ENCODE measurements around the gene CAMSAP3.

CAMSAP3 gene

DNA sequence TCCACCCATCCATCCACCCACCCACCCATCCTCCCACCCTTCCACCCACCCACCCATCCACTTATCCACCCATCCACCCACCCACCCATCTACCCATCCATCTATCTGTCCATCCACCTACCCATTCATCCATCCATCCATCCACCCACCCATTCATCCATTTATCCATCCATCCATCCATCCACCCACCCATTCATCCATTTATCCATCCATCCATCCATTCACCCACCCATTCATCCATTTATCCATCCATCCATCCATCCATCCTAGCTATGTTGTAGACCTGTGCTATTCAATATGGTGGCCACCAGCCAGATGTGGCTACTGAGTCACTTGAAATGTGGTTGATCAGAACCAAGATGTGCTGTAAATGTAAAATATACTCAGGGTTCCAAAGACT, 5.1 kb downstream of the CAMSAP3 start:
- ChIA-PET POLR2A (no interaction called here), CTCF (no interaction called here)
- no peak for DNase-seq (ENCODE audit: low read depth, low spot score)
- no peak overlapping the region for H3K4me3 ChIP-seq (ENCODE audit: low read depth, low read length)
- TF ChIP-seq, protein P1, sequence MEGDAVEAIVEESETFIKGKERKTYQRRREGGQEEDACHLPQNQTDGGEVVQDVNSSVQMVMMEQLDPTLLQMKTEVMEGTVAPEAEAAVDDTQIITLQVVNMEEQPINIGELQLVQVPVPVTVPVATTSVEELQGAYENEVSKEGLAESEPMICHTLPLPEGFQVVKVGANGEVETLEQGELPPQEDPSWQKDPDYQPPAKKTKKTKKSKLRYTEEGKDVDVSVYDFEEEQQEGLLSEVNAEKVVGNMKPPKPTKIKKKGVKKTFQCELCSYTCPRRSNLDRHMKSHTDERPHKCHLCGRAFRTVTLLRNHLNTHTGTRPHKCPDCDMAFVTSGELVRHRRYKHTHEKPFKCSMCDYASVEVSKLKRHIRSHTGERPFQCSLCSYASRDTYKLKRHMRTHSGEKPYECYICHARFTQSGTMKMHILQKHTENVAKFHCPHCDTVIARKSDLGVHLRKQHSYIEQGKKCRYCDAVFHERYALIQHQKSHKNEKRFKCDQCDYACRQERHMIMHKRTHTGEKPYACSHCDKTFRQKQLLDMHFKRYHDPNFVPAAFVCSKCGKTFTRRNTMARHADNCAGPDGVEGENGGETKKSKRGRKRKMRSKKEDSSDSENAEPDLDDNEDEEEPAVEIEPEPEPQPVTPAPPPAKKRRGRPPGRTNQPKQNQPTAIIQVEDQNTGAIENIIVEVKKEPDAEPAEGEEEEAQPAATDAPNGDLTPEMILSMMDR (IDR thresholded peaks at IDR 0.05; ENCODE audit: insufficient read depth, low read length, missing control alignments) = no peak

DNA sequence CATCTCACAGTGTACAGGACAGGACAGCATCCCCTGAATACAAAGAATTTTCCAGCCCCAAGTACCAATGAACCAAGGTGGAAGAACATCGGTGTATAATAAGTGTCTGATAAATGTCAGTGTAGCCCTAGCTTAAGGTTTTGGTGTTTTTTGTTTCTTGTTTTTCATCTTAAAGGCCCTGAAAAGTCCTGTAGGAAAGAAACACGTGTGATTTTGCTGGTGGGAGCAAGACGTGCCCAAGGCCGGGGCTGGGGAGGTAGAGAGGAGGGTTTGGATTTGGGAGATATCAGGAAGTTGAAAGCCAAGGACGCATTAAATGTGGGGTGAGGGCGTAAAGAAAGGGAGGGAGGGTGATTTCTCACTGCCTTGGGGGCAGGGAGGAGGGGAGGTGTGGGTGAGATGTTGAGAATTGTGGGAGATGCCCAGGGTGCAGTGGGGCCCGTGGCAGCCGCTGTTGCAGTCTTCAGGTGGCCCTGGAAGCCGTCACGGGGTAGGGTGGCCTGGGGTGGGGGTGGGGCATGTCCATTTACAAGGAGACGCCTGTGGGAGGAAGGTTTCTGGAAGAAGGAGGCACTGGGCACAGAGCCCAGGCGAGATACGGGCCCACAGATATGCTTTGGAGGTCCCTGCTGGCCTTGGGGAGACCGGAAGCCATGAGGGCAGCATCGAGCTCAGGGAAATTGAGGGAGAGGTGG, 6.7 kb downstream of the CAMSAP3 start:
- POLR2A ChIA-PET = no interaction called here

DNA sequence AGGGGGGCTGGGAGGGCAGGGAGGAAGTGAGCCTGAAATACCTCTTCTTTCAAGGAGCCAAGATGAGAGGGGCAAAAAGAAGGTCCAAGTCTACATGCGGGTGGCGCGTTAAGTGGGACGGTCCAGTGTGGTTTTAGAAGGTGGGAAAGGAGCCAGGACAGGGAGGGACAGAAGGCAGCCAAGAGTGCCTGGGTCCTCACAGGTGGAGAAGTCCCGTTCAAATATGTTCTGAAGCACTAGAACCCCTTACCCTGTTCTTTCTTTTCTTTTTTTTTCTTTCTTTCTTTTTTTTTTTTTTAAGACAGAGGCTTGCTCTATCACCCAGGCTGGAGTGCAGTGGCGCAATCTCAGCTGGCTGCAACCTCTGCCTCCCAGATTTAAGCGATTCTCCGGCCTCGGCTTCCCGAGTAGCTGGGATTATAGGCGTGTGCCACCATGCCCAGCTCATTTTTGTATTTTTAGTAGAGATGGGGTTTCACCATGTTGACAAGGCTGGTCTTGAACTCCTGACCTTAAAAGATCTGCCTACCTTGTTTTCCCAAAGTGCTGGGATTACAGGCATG, 7.4 kb downstream of the CAMSAP3 start:
- no peak overlapping the region for H3K4me3 ChIP-seq (ENCODE audit: low read depth, low read length)
- ChIA-PET CTCF (no interaction called here), POLR2A (no interaction called here)
- TF ChIP-seq, protein P1 (IDR thresholded peaks at IDR 0.05; ENCODE audit: insufficient read depth, low read length, missing control alignments) = no peak
- DNase-seq (ENCODE audit: low read depth, low spot score) = no peak

More for the DNA sequence above, 6.7 kb downstream of the CAMSAP3 start:
- CTCF ChIA-PET = no interaction called here
- DNase-seq (ENCODE audit: low read depth, low spot score) = no peak
- H3K4me3 ChIP-seq (ENCODE audit: low read depth, low read length) = no peak overlapping the region
- TF ChIP-seq, protein P1 (IDR thresholded peaks at IDR 0.05; ENCODE audit: insufficient read depth, low read length, missing control alignments) = no peak

DNA sequence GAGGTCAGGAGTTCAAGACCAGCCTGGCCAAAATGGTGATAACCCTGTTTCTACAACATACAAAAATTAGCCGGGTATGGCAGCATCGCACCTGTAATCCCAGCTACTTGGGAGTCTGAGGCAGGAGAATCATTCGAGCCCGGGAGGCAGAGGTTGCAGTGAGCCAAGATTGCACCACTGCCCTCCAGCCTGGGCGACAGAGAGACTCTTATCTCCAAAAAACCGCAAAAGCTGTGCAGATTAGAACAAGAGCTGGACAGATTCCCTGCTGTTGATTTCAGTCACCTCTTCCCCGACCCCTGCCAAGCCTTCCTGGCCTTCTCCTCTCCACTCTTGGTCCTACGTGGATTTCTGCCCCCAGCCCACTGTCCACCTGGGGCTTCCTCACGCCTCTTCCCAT, 8.3 kb downstream of the CAMSAP3 start:
- ChIA-PET POLR2A (no interaction called here), CTCF (no interaction called here)
- TF ChIP-seq, protein P1 (IDR thresholded peaks at IDR 0.05; ENCODE audit: insufficient read depth, low read length, missing control alignments) = no peak
- no peak for DNase-seq (ENCODE audit: low read depth, low spot score)
- H3K4me3 ChIP-seq (ENCODE audit: low read depth, low read length) = no peak overlapping the region

DNA sequence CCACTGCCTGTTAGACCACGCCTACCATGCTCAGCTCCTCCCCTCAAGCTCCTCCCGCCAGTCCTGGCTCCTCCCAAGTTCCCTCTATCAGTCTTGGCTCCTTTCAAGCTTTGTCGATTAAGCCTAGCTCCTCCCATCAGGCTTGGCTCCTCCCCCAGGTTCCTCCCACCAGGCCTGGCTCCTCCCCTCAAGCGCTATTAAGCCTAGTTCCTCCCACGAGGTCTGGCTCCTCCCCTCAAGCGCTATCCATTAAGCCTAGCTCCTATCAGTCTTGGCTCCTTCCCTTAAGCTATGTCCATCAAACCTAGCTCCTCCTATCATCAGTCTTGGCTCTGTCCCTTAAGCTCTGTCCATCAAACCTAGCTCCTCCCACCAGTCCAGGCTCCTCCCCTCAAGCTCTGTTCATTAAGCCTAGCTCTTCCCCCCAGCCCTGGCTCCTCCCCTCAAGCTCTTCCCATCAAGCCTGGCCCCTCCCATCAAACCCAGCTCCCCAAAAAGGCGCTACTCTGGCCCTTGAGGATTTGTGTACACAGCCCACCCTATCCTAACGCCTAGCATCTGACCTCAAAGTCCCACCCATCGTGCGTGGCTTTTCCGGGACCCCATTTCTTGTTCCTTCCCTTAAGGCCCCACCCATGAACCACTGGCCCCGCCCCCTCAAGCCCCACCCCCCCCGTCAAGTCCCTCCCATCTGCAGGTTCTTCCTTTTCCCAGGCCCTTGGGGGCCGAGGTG, 10.0 kb downstream of the CAMSAP3 start:
- H3K4me3 ChIP-seq (ENCODE audit: low read depth, low read length) = no peak overlapping the region
- ChIA-PET CTCF (interaction anchor here (0.8 to 2.0 kb wide), 4 partner anchors 37 to 265 kb away, joined by 3 to 9 read pairs (median 4); partner anchors contain the start of gene TRAPPC5), POLR2A (no interaction called here)
- TF ChIP-seq, protein P1 (IDR thresholded peaks at IDR 0.05; ENCODE audit: insufficient read depth, low read length, missing control alignments) = no peak
- DNase-seq (ENCODE audit: low read depth, low spot score) = no peak

DNA sequence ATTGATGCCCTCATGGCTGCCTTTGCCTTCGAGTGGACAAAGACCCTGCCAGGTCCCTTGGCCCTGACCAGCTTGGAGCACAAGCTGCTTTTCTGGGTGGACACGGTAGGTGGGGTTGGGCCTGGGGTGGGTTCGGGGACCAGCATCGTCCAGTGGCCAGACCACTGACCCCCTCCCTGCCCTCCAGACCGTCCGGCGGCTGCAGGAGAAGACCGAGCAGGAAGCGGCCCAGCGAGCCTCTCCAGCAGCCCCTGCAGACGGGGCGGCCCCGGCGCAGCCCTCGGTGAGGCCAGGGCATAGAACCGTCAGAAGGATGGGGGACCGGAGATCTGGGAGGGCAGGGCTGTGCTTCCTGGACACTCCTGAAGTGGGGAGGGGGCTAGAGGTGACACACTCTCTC, 10.6 kb downstream of the CAMSAP3 start:
- H3K4me3 ChIP-seq (ENCODE audit: low read depth, low read length) = no peak overlapping the region
- no peak for DNase-seq (ENCODE audit: low read depth, low spot score)
- ChIA-PET CTCF (interaction anchor here (1.3 to 2.0 kb wide), 3 partner anchors 37 to 74 kb away, joined by 3 to 9 read pairs (median 4); partner anchors contain the start of gene TRAPPC5), POLR2A (no interaction called here)
- TF ChIP-seq, protein P1 (IDR thresholded peaks at IDR 0.05; ENCODE audit: insufficient read depth, low read length, missing control alignments) = no peak

Data from AG04449 (cell line).